H7 (cell line): ENCODE results near the gene GBX1. TPM values are rescaled to one million over a fixed set of nuclear protein-coding genes. Genes with fewer than 3 reads are reported as not detected.

Experiments
- DNase-seq: peaks from one replicate; pipeline ENCODE4 v3.0.0; 2012
- H3K27me3 ChIP-seq: 2 replicates; pipeline ENCODE4 v1.6.0; 2011; ENCODE audit warnings: mild to moderate bottlenecking, low read length; ENCODE audit not compliant: control insufficient read depth, insufficient read depth
- H3K36me3 ChIP-seq: replicated peaks from 2 replicates; pipeline ENCODE4 v1.5.1; 2011; ENCODE audit warnings: low read length; ENCODE audit not compliant: control insufficient read depth, insufficient read depth
- H3K4me3 ChIP-seq: 2 replicates; pipeline ENCODE4 v1.5.1; 2011; ENCODE audit warnings: low read depth, mild to moderate bottlenecking, control low read depth, low read length, moderate library complexity; ENCODE audit not compliant: insufficient read depth
- total RNA-seq: library from RNA; depleted of rRNA; stranded (reverse); fragments of >200 nt; shearing (Covaris generic); gene quantifications from 2 replicates; pipeline ENCODE4 v1.2.3, GENCODE V29; 2014; rRNA removed

The GBX1 gene
- 0.62 TPM in 1 of 2 replicates, not detected in the other for total RNA-seq

- H3K36me3 ChIP-seq = no peaks in the 10 kb centered on the region
- H3K4me3 ChIP-seq = peak within 1 kb of the TSS; percentile 48
- peaks cover 74% of the 10 kb centered on the region for H3K27me3 ChIP-seq
- peak; percentile 93 for DNase-seq
These were observed at the start of gene GBX1 for GRCh38 chr7:151167197-151167961. Gene GBX1, minus strand, starts transcription at chr7:151167694. Its CDS starts 146 bp downstream, at chr7:151167548.

DNA sequence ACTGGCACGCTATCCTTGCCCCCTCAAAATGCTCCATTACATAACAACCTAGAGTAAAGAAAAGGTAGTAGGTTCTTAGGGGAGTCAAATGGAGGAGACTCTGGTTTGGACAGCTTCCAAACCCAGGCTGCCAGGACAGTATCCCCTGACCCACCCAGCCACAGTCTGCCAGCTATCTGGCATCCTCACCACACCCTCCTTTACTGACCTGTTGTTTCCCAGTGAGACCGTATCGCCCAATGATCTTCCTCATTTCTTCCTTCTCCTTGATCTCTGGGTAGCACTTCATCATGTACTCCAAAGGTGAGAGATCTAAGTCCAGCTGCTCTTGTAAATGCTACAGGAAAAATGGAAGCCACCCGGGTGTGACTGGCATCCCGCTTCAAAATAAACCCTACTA lies 47.9 kb upstream of the GBX1 start:
- Histone ChIP-seq H3K27me3 (no peaks in the 10 kb centered on the region), H3K36me3 (peaks cover 32% of the 10 kb centered on the region), H3K4me3 (no peak overlapping the region)
- DNase-seq = no peak

DNA sequence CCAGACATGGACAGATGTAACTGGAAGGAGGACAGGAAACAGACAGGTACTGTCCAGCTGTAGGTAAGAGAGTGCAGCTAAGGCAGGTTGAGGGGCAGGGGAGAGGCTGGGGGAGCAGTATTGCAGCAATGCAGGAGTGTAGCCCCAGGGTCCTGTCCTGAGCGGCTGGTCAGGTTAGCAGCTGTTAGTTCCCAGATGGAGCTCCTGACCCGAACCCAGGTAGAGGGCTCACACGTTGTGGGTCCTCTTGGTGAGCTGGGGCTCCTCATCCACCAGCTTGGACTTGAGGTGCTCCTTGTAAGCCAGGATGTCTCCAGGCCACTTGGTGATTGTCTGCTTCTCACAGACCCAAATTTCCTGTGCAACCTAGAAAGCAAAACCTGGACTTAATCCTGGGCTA lies 46.3 kb upstream of the GBX1 start:
- Histone ChIP-seq H3K4me3 (no peak overlapping the region), H3K36me3 (peaks cover 28% of the 10 kb centered on the region)
- DNase-seq = no peak

GRCh38 chr7:151212626-151213025 lies 45.1 kb upstream of the GBX1 start:
- DNase-seq = no peak
- Histone ChIP-seq H3K36me3 (peaks cover 20% of the 10 kb centered on the region), H3K27me3 (no peaks in the 10 kb centered on the region), H3K4me3 (no peak overlapping the region)

More for the DNA sequence above, 46.3 kb upstream of the GBX1 start:
- no peaks in the 10 kb centered on the region for H3K27me3 ChIP-seq

DNA sequence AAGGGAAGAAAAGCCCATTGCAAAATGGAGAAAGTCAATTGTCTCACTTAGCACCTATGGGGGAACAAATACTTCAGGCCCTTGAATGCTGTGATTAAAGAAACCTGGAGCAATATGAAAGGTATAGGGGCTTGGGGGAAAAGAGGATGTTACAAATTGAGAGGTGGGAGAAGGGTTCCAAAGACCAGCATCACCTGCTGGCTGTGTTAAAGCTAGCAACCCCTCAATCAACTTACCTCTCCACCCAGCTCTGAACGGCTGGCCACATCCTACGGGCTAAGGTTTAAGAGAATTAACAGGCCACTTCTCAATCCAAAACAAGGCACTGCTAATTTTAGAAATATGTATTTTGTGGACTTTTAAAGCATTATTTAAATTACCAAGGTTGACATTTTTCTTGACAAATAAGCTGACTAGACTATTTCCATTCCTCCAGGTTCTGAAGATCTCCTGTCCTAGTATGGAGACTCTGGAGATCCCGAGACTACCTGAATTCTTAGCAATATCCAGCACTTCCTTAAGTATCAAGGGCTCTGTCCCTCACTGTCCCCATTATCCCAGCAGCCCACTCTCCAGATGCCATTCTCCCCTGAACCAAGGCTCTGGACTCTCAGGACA lies 43.8 kb upstream of the GBX1 start:
- H3K4me3 ChIP-seq = no peak overlapping the region
- peak; percentile 67 for DNase-seq
- peaks cover 18% of the 10 kb centered on the region for H3K36me3 ChIP-seq

DNA sequence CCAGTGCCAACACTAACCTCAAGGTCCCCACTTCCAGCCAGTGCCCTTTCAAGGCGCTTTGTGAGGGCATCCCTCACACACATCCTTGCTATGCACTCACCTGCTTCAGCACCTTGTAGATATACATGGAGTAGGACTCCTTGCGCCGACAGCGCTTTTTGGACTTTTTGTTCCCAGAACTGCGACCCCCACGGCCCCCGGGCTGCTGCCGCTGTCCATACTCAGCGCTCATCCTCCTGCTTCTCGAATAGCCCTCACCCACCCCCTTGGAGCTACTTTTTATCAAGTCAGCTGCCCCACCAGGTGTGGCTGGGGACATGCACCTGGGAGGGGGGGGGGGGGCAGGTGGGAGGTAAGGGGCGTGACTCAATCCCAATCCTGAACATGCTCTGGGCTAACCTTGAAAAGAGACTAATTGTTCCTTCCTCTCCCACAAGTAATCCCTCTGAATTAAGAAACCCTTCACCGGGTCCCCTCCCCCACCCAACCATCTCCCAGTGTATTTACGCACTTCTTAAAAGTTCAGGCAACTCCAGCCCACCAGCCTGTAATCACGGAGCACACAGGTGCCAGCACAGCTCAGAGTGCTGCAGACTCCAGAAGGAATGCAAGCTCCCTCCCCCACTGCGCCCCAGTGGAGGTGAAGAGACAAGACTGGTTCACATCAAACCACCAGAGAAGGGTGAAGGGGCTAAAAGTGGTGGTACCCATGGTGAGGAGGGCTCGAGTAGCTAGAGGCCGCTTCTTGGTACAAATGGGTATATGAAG lies 42.8 kb upstream of the GBX1 start, which contains the start of gene H2BK1:
H2BK1 (minus strand) TSS at position 402 of the 768 bp plus-strand sequence; CDS start at position 232, 170 bp downstream.
- H3K27me3 ChIP-seq = no peaks in the 10 kb centered on the region
- H3K36me3 ChIP-seq = peaks cover 14% of the 10 kb centered on the region
- DNase-seq = peak; percentile 73
- H3K4me3 ChIP-seq = no peak within 1 kb of the TSS

More for the DNA sequence above, 43.8 kb upstream of the GBX1 start:
- no peaks in the 10 kb centered on the region for H3K27me3 ChIP-seq

DNA sequence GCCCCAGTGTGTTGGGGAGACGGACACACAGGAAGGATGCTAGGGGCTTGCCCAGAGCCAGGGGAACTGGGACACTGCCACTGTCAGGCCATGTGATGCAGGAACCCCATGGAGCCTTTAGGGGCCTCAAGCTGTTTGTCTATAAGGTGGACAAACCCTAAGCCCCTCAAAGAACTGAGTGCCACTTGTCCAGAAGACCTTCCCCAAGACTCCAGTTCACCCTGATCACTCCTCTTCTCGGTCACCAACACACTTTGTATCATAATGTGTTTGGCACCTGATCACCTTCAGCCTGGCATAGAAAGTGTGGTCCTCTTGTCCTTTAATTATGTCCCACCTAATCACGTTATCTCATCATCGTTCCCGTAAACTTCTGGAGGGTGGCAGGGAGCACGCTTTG lies 42.1 kb upstream of the GBX1 start:
- peak; percentile 32 for DNase-seq
- Histone ChIP-seq H3K27me3 (no peaks in the 10 kb centered on the region), H3K36me3 (peaks cover 10% of the 10 kb centered on the region)

DNA sequence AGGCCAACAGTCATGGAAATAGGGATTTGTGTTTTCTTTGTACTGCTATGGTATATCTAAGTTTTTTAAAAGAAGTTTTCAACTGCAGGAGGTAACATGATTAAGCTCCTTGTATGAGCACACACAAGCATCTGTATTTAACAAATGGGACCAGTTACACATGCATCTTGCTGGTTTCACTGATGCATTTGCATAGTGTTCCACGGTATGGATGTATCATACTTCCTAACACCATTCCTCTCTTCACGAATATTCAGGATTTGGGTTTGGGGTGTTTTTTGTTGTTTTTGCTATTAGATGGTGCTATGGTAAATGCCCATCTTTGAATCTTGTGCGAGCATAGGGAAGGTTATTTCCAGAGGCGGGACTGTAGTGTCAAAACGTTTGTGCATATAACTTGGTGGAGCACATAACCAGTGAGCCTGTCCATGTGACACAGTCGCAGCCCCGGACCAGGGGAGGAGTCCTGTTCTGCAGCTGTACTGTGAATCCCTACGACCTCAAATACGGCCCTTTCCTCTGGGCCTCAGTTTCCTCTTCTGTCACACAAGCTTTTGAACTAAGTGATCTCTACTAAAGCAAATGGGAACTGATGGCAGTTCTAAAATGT lies 40.9 kb upstream of the GBX1 start:
- Histone ChIP-seq H3K36me3 (no peaks in the 10 kb centered on the region), H3K4me3 (no peak overlapping the region), H3K27me3 (no peaks in the 10 kb centered on the region; the same call in 1 of the 2 replicates)
- DNase-seq = peak; percentile 34

More for the DNA sequence above, 42.1 kb upstream of the GBX1 start:
- H3K4me3 ChIP-seq = no peak overlapping the region

DNA sequence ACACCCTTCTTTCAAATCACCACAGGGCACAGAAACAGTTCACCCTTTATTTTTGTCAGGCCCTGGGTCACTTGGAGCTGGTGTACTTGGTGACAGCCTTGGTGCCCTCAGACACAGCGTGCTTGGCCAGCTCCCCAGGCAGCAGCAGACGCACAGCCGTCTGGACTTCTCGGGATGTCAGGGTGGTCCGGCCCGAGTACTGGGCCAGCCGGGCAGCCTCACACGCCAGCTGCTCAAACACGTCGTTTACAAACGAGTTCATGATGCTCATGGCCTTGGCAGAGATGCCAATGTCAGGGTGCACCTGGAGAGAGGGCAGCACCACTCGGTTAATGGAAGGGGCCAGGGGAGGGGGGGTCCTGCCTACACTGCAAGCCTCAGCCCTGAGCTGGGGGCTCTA lies 40.3 kb upstream of the GBX1 start:
- no peaks in the 10 kb centered on the region for H3K36me3 ChIP-seq
- H3K27me3 ChIP-seq = no peaks in the 10 kb centered on the region; the same call in 1 of the 2 replicates
- peak; percentile 28 for DNase-seq
- H3K4me3 ChIP-seq = no peak overlapping the region

GRCh38 chr7:151207315-151207714 lies 39.8 kb upstream of the GBX1 start:
- H3K27me3 ChIP-seq = no peaks in the 10 kb centered on the region; the same call in 1 of the 2 replicates
- peak; percentile 30 for DNase-seq
- no peak overlapping the region for H3K4me3 ChIP-seq
- H3K36me3 ChIP-seq = no peaks in the 10 kb centered on the region

GRCh38 chr7:151206914-151207313 lies 39.4 kb upstream of the GBX1 start:
- H3K36me3 ChIP-seq = no peaks in the 10 kb centered on the region
- H3K27me3 ChIP-seq = no peaks in the 10 kb centered on the region; the same call in 1 of the 2 replicates
- DNase-seq = no peak

GRCh38 chr7:151205730-151206129 lies 38.2 kb upstream of the GBX1 start:
- Histone ChIP-seq H3K36me3 (no peaks in the 10 kb centered on the region), H3K4me3 (no peak overlapping the region)
- DNase-seq = peak; percentile 44

More at GRCh38 chr7:151206914-151207313, 39.4 kb upstream of the GBX1 start:
- no peak overlapping the region for H3K4me3 ChIP-seq

DNA sequence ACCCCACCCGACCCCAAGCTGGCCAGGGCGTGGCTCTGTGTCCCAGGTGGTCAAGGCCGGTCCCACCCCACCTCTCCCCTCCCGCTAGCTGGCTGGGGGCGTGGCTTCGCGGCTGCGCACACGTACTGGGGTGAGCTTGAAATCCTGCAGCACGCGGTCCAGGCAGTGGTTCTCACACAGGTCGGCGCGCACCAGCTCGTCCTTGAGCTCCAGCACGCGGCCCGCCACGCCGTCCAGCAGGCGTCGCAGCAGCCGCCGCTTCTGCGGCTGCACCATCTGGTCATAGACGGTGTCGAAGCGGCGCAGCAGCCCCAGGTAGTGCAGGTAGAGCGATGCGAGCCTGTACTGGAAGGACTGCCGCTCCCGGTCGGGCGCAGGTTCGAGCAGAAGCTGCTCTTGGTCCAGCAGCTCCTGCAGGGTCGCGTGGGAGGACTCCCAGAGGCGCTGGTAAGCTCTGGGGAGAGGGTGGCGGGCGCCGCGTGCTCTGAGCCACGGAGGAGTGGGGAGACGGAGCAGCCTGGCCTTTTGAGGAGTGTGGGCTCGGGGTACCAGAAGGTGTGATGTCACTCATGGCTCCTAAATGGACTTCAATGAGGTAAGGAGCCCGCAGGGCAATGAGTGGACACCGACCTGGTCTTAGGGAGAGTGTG lies 37.0 kb upstream of the GBX1 start:
- Histone ChIP-seq H3K36me3 (no peaks in the 10 kb centered on the region), H3K4me3 (no peak overlapping the region), H3K27me3 (no peaks in the 10 kb centered on the region; the same call in 1 of the 2 replicates)
- peak; percentile 66 for DNase-seq

More at GRCh38 chr7:151205730-151206129, 38.2 kb upstream of the GBX1 start:
- no peaks in the 10 kb centered on the region; the same call in 1 of the 2 replicates for H3K27me3 ChIP-seq
